HepG2 (cell line): ENCODE results near the gene HOXC4.

Experiments used
- ATF3 ChIP-seq: sonication (generic); formaldehyde crosslinking; IDR thresholded peaks from 2 replicates; pipeline ENCODE4 v1.4.0; 2020; ENCODE audit warnings: missing genetic modification reagents
- CTCF ChIP-seq: sonication (generic); formaldehyde crosslinking; IDR thresholded peaks from 2 replicates; pipeline ENCODE4 v1.5.0; 2020; ENCODE audit warnings: mild to moderate bottlenecking, missing genetic modification reagents, moderate library complexity
- EZH2 ChIP-seq: conservative IDR thresholded peaks from 2 replicates; pipeline ENCODE4 v1.6.1; 2012; ENCODE audit warnings: mild to moderate bottlenecking, low read depth, low read length, moderate library complexity
- RXRA ChIP-seq: sonication (generic); formaldehyde crosslinking; IDR thresholded peaks from 2 replicates; pipeline ENCODE4 v1.5.1; 2020; ENCODE audit warnings: missing genetic modification reagents
- SMARCE1 ChIP-seq: fragments of 450-650 bp; IDR thresholded peaks from 2 replicates; pipeline ENCODE4 v1.6.1; 2017; ENCODE audit warnings: borderline replicate concordance
- ZBTB43 ChIP-seq: sonication (generic); formaldehyde crosslinking; conservative IDR thresholded peaks from 2 replicates; pipeline ENCODE4 v1.4.0; 2020; ENCODE audit warnings: missing genetic modification reagents
- ZBTB49 ChIP-seq: sonication (generic); formaldehyde crosslinking; IDR thresholded peaks from 2 replicates; pipeline ENCODE4 v1.4.0; 2020; ENCODE audit warnings: missing genetic modification reagents, borderline replicate concordance
- ZSCAN29 ChIP-seq: sonication (generic); formaldehyde crosslinking; conservative IDR thresholded peaks from 2 replicates; pipeline ENCODE4 v1.4.0; 2020; ENCODE audit warnings: mild to moderate bottlenecking, missing genetic modification reagents

- TF ChIP-seq RXRA, result no peak
- no peak for TF ChIP-seq EZH2
- TF ChIP-seq SMARCE1, result no peak
- no peak for TF ChIP-seq CTCF
- TF ChIP-seq ZBTB49, result no peak
- no peak for TF ChIP-seq ATF3 (CRISPR knock-in tag)
- TF ChIP-seq ZBTB43 (CRISPR knock-in tag), result no peak
- TF ChIP-seq ZSCAN29 (CRISPR knock-in tag), result no peak
Observed at GRCh38 chr12:54031480-54031879, 22.2 kb upstream of the HOXC4 start.
